HCT116 (cell line): ENCODE data around the gene IGFLR1. TPM values are rescaled to one million over a fixed set of nuclear protein-coding genes. Genes with fewer than 3 reads are reported as not detected.

Experiments used
- ATAC-seq: fragments of 200-7000 bp; cut with Tn5 transposase; 2 replicates; pipeline ENCODE4 v1.9.1; 2020; ENCODE audit warnings: mild to moderate bottlenecking, moderate library complexity
- BruUV-seq: library from RNA; stranded (reverse); fragments of 400-500 nt; replicated peaks from 2 replicates; lab custom pipeline; 2021; lab: Mats Ljungman, UMichigan
- CTCF ChIA-PET: fragments of 300-600 bp; sonication (Branson Sonifier 250); formaldehyde crosslinking; loops from one replicate; lab custom pipeline; 2021; ENCODE audit warnings: antibody characterized with exemption; lab: Charles Lee
- POLR2A ChIA-PET: fragments of 300-600, 350-600 bp; sonication (Branson Sonifier 250); formaldehyde crosslinking; loops from one replicate; lab custom pipeline; 2021; ENCODE audit warnings: antibody characterized with exemption; lab: Charles Lee
- RAD21 ChIA-PET, 2 experiments: fragments of 300-600 bp; sonication (Branson Sonifier 250); formaldehyde crosslinking; loops; one replicate each; lab custom pipeline; 2023; ENCODE audit warnings: low total read pairs in 2 of 2; ENCODE audit not compliant: uncharacterized antibody in 2 of 2, unreplicated experiment in 2 of 2, low non-redundant PET in 1 of 2; lab: Charles Lee
- DNase-seq: peaks from one replicate; pipeline ENCODE4 v3.0.0-alpha.2; 2010; ENCODE audit warnings: low read depth, low spot score
- H2AFZ ChIP-seq: fragments of 200-600 bp; shearing (Covaris generic), sonication (generic); 2 replicates; pipeline ENCODE4 v1.6.1; 2017; ENCODE audit warnings: low read depth, mixed run types, mixed read lengths, antibody characterized with exemption, low read length; ENCODE audit not compliant: poor library complexity, severe bottlenecking
- H3K27ac ChIP-seq: 2 replicates; pipeline ENCODE4 v1.5.1; 2012; ENCODE audit warnings: low read depth, low read length
- H3K27me3 ChIP-seq: fragments of 200-600 bp; sonication (generic); 2 replicates; pipeline ENCODE4 v1.6.1; 2016; ENCODE audit warnings: mixed run types, low read length, mixed read lengths; ENCODE audit not compliant: insufficient read depth
- H3K36me3 ChIP-seq, 2 experiments: fragments of 200-500 bp in 1 of 2; fragments of 200-600 bp in 1 of 2; sonication (Bioruptor generic) in 1 of 2; sonication (generic) in 1 of 2; 2 replicates each; pipeline versions ENCODE4 v1.5.1 to v1.6.1; 2014 to 2016; ENCODE audit warnings: low read length in 2 of 2, inconsistent platforms in 1 of 2, mixed read lengths in 1 of 2, mixed run types in 1 of 2; ENCODE audit not compliant: insufficient read depth in 2 of 2, control insufficient read depth in 1 of 2
- H3K4me1 ChIP-seq, 2 experiments: fragments of 200-600 bp in 1 of 2; sonication (generic) in 1 of 2; 2 replicates each; pipeline versions ENCODE4 v1.5.1 to v1.6.1; 2012 to 2017; ENCODE audit warnings: low read length in 2 of 2, inconsistent platforms in 1 of 2, mild to moderate bottlenecking in 1 of 2, mixed read lengths in 1 of 2, mixed run types in 1 of 2, moderate library complexity in 1 of 2; ENCODE audit not compliant: insufficient read depth in 2 of 2, control insufficient read depth in 1 of 2
- H3K4me2 ChIP-seq: fragments of 200-600 bp; sonication (generic); 2 replicates; pipeline ENCODE4 v1.6.1; 2017; ENCODE audit warnings: mixed run types, low read length, mixed read lengths
- H3K4me3 ChIP-seq, 2 experiments: fragments of 200-600 bp in 1 of 2; sonication (generic) in 1 of 2; replicated peaks in 1 of 2; 2 replicates each; pipeline ENCODE4 v1.5.1; 2011 to 2016; ENCODE audit warnings: low read length in 2 of 2, control low read depth in 1 of 2, low read depth in 1 of 2, mild to moderate bottlenecking in 1 of 2, mixed read lengths in 1 of 2, mixed run types in 1 of 2
- H3K79me2 ChIP-seq: fragments of 200-600 bp; sonication (generic); 2 replicates; pipeline ENCODE4 v1.6.1; 2017; ENCODE audit warnings: mild to moderate bottlenecking, mixed run types, low read length, moderate library complexity, mixed read lengths; ENCODE audit not compliant: insufficient read depth
- H3K9ac ChIP-seq: fragments of 200-600 bp; sonication (generic); 2 replicates; pipeline ENCODE4 v1.6.1; 2016; ENCODE audit warnings: low read length, mixed read lengths
- H3K9me2 ChIP-seq: fragments of 200-600 bp; sonication (generic), shearing (Covaris generic); 2 replicates; pipeline ENCODE4 v1.6.1; 2017; ENCODE audit warnings: mixed run types, mild to moderate bottlenecking, moderate library complexity; ENCODE audit not compliant: insufficient read depth
- H3K9me3 ChIP-seq, 2 experiments: fragments of 200-500 bp in 1 of 2; fragments of 200-600 bp in 1 of 2; sonication (Bioruptor generic) in 1 of 2; sonication (generic) in 1 of 2; 2 replicates each; pipeline ENCODE4 v1.6.1; 2014 to 2017; ENCODE audit warnings: low read length in 2 of 2, mixed read lengths in 2 of 2, inconsistent platforms in 1 of 2, low read depth in 1 of 2, mild to moderate bottlenecking in 1 of 2, mixed run types in 1 of 2, moderate library complexity in 1 of 2; ENCODE audit not compliant: control insufficient read depth in 1 of 2, insufficient read depth in 1 of 2
- H4K20me1 ChIP-seq: fragments of 200-600 bp; sonication (generic), shearing (Covaris generic); 2 replicates; pipeline ENCODE4 v1.6.1; 2017; ENCODE audit warnings: mixed run types, mild to moderate bottlenecking, moderate library complexity; ENCODE audit not compliant: insufficient read depth
- CEBPB ChIP-seq: IDR thresholded peaks from 2 replicates; pipeline ENCODE4 v1.6.1; 2012; ENCODE audit warnings: low read depth
- EZH2 ChIP-seq: fragments of 200-600 bp; sonication (generic); IDR thresholded peaks from 2 replicates; pipeline ENCODE4 v1.6.1; 2017; ENCODE audit warnings: antibody characterized with exemption, mixed run types
- FOSL1 ChIP-seq: IDR thresholded peaks from 2 replicates; pipeline ENCODE4 v1.6.1; 2012; ENCODE audit warnings: low read depth
- JUND ChIP-seq: IDR thresholded peaks from 2 replicates; pipeline ENCODE4 v1.6.1; 2012
- MAX ChIP-seq: IDR thresholded peaks from 2 replicates; pipeline ENCODE4 v1.6.1; 2012
- ZBTB33 ChIP-seq: IDR thresholded peaks from 2 replicates; pipeline ENCODE4 v1.6.1; 2011; ENCODE audit warnings: mild to moderate bottlenecking, low read length, moderate library complexity; ENCODE audit not compliant: insufficient replicate concordance; ENCODE audit errors: extremely low read depth
- intact Hi-C: fragments of 100-400 bp; cut with micrococcal nuclease; formaldehyde crosslinking; loops from 2 replicates; pipeline ENCODE4 v1.10.0; 2022
- total RNA-seq: library from RNA; stranded (reverse); gene quantifications from one replicate; pipeline ENCODE4 v1.2.1, GENCODE V29; 2021; ENCODE audit not compliant: unreplicated experiment
- TF ChIP-seq, protein P1 (sequence below), 3 experiments: fragments of 200-600 bp in 1 of 3; sonication (generic) in 1 of 3; IDR thresholded peaks in 2 of 3; conservative IDR thresholded peaks in 1 of 3; 2 replicates each; pipeline ENCODE4 v1.5.1; 2012 to 2017; ENCODE audit warnings: low read depth in 2 of 3, low read length in 2 of 3, antibody characterized with exemption in 1 of 3, borderline replicate concordance in 1 of 3, control low read depth in 1 of 3, mild to moderate bottlenecking in 1 of 3, mixed read lengths in 1 of 3, mixed run types in 1 of 3, moderate library complexity in 1 of 3; ENCODE audit not compliant: insufficient read depth in 1 of 3
- TF ChIP-seq, protein P2 (sequence below): IDR thresholded peaks from 2 replicates; pipeline ENCODE4 v1.6.1; 2012; ENCODE audit warnings: low read depth
- TF ChIP-seq, protein P3 (sequence below): IDR thresholded peaks from 2 replicates; pipeline ENCODE4 v1.6.1; 2012

IGFLR1 gene
- total RNA-seq, 1 experiment from 2014 or later = 8.3 TPM

GRCh38 chr19:35767288-35768081 lies 25.2 kb upstream of the IGFLR1 start:
- ChIA-PET POLR2A (interaction anchor here (1.1 kb wide), 1 partner anchor 10 kb away, joined by 3 read pairs; the partner anchor contains the start of gene HSPB6), CTCF (no interaction called here), RAD21 (no interaction called here)
- DNase-seq (no peak), ATAC-seq (peak; percentile 49; the same call in 1 of the 2 replicates)
- Histone ChIP-seq H3K9me2 (no peaks in the 10 kb centered on the region), H3K4me2 (no peak overlapping the region), H3K27me3 (no peaks in the 10 kb centered on the region), H3K27ac (no peak overlapping the region), H3K4me3 (no peak overlapping the region), H3K79me2 (no peaks in the 10 kb centered on the region), H3K36me3 (peaks cover 0 to 9% of the 10 kb centered on the region in 2 experiments; a peak in 1 of 4 replicates), H3K4me1 (no peaks in the 10 kb centered on the region), H4K20me1 (no peaks in the 10 kb centered on the region), H3K9ac (no peak overlapping the region), H3K9me3 (no peaks in the 10 kb centered on the region), H2AFZ (no peak overlapping the region)
- BruUV-seq = no TSS peak
- TF ChIP-seq, protein P1, sequence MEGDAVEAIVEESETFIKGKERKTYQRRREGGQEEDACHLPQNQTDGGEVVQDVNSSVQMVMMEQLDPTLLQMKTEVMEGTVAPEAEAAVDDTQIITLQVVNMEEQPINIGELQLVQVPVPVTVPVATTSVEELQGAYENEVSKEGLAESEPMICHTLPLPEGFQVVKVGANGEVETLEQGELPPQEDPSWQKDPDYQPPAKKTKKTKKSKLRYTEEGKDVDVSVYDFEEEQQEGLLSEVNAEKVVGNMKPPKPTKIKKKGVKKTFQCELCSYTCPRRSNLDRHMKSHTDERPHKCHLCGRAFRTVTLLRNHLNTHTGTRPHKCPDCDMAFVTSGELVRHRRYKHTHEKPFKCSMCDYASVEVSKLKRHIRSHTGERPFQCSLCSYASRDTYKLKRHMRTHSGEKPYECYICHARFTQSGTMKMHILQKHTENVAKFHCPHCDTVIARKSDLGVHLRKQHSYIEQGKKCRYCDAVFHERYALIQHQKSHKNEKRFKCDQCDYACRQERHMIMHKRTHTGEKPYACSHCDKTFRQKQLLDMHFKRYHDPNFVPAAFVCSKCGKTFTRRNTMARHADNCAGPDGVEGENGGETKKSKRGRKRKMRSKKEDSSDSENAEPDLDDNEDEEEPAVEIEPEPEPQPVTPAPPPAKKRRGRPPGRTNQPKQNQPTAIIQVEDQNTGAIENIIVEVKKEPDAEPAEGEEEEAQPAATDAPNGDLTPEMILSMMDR (IDR thresholded peaks at IDR 0.05 in 2 of 3, conservative IDR thresholded peaks at IDR 0.05 in 1 of 3; ENCODE audit: borderline replicate concordance in 1 of 3, insufficient read depth in 1 of 3, low read depth in 2 of 3, low read length in 2 of 3) = no peak
- TF ChIP-seq JUND = no peak
- no peak for TF ChIP-seq MAX
- TF ChIP-seq, all 23 proteins: peak for 0
- intact Hi-C loops = no loop called here

GRCh38 chr19:35766571-35767104 lies 24.4 kb upstream of the IGFLR1 start:
- no peak for ATAC-seq
- Histone ChIP-seq H3K9me2 (no peaks in the 10 kb centered on the region), H4K20me1 (no peaks in the 10 kb centered on the region), H3K4me3 (no peak overlapping the region), H3K27ac (no peak overlapping the region), H3K9ac (no peak overlapping the region), H3K9me3 (no peaks in the 10 kb centered on the region), H3K4me1 (no peaks in the 10 kb centered on the region), H3K79me2 (no peaks in the 10 kb centered on the region), H3K4me2 (no peak overlapping the region), H3K36me3 (peaks cover 0 to 12% of the 10 kb centered on the region in 2 experiments; a peak in 1 of 4 replicates), H3K27me3 (no peaks in the 10 kb centered on the region), H2AFZ (no peak overlapping the region)
- POLR2A ChIA-PET = interaction anchor here (0.6 to 1.1 kb wide), 2 partner anchors 10 to 18 kb away, joined by 3 to 4 read pairs; partner anchors contain the start of gene HSPB6
- intact Hi-C loops = no loop called here
- CTCF ChIA-PET = no interaction called here
- no TSS peak for BruUV-seq
- no peak for DNase-seq
- RAD21 ChIA-PET = no interaction called here
- no peak for TF ChIP-seq ZBTB33
- TF ChIP-seq, protein P2, sequence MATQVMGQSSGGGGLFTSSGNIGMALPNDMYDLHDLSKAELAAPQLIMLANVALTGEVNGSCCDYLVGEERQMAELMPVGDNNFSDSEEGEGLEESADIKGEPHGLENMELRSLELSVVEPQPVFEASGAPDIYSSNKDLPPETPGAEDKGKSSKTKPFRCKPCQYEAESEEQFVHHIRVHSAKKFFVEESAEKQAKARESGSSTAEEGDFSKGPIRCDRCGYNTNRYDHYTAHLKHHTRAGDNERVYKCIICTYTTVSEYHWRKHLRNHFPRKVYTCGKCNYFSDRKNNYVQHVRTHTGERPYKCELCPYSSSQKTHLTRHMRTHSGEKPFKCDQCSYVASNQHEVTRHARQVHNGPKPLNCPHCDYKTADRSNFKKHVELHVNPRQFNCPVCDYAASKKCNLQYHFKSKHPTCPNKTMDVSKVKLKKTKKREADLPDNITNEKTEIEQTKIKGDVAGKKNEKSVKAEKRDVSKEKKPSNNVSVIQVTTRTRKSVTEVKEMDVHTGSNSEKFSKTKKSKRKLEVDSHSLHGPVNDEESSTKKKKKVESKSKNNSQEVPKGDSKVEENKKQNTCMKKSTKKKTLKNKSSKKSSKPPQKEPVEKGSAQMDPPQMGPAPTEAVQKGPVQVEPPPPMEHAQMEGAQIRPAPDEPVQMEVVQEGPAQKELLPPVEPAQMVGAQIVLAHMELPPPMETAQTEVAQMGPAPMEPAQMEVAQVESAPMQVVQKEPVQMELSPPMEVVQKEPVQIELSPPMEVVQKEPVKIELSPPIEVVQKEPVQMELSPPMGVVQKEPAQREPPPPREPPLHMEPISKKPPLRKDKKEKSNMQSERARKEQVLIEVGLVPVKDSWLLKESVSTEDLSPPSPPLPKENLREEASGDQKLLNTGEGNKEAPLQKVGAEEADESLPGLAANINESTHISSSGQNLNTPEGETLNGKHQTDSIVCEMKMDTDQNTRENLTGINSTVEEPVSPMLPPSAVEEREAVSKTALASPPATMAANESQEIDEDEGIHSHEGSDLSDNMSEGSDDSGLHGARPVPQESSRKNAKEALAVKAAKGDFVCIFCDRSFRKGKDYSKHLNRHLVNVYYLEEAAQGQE = no peak
- TF ChIP-seq CEBPB = no peak
- TF ChIP-seq FOSL1 = no peak
- no peak for TF ChIP-seq JUND
- TF ChIP-seq EZH2 = no peak
- TF ChIP-seq, protein P3, sequence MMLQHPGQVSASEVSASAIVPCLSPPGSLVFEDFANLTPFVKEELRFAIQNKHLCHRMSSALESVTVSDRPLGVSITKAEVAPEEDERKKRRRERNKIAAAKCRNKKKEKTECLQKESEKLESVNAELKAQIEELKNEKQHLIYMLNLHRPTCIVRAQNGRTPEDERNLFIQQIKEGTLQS = no peak
